SHP77 (cell line): ENCODE data around the gene KICS2.

Experiments used
- DNase-seq, 2 experiments: peaks; one replicate each; lab custom pipeline; 2025; lab: John Stamatoyannopoulos, UW

KICS2 gene

DNA sequence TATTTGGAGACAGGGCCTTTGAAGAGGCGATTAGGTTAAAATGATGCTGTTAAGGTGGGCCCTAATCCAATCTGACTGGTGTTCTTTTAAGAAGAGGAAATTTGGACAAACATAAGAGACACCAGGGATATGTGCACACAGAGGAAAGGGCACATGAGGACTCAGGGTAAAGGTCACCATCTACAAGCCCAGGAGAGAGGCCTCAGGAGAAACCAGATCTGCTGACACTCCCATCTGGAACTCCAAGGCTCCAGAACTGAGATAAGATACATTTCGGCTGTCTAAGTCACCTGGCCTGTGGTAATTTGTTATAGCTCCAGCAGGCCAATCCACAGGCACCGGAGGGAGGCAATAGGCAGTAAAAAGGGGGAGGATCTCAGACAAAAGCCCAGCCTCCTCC is 48.6 kb downstream of the KICS2 start:
- DNase-seq: no peak
